G401.6 (cell line): ENCODE data around the gene RAB1B.
"Not testable (repeated sequence)": the region's sequence is repeated elsewhere in the genome, so short reads cannot be mapped to it uniquely, and the experiment has no call there.

Source experiments
- FAIRE-seq: peaks from 2 replicates; lab custom pipeline; 2012; peaks lifted over from hg19 to GRCh38; lab: Jason Lieb, UNC

Gene RAB1B

DNA sequence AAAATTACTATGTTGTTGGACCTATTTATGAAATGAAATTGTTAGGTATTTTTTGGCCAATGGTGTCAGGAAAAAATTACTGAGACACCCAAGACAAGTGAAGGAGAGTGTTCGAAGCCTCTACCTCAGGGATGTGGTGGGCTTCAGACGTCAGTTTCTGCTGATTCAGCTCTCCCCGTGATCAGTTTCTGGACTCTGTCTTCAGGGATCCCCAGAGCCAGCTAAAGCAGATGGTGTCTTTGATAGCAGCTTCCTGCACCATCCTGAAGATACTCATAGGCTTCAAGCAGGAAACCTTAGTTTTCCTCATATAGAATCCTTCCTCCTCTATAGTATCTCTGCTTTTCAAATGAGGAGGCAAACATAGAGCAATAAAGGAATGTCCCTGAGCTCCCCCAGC lies 41.0 kb downstream of the RAB1B start:
- FAIRE-seq = no peak

DNA sequence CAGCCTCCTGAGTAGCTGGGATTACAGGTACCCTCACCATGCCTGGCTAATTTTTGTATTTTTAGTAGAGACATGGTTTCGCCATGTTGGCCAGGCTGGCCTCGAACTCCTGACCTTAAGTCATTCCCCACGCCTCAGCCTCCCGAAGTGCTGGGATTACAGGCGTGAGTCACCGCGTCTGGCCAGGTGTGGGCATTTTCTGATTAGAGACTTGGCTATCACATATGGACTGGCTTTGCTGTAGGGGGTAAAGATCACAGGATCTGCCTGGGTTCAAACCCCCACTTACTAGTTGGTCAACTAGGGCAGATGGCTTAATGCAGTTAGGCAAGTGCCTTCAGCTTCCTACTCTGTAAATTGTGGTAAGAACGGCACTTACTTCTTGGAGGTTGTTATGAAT lies 41.9 kb downstream of the RAB1B start:
- no peak for FAIRE-seq

DNA sequence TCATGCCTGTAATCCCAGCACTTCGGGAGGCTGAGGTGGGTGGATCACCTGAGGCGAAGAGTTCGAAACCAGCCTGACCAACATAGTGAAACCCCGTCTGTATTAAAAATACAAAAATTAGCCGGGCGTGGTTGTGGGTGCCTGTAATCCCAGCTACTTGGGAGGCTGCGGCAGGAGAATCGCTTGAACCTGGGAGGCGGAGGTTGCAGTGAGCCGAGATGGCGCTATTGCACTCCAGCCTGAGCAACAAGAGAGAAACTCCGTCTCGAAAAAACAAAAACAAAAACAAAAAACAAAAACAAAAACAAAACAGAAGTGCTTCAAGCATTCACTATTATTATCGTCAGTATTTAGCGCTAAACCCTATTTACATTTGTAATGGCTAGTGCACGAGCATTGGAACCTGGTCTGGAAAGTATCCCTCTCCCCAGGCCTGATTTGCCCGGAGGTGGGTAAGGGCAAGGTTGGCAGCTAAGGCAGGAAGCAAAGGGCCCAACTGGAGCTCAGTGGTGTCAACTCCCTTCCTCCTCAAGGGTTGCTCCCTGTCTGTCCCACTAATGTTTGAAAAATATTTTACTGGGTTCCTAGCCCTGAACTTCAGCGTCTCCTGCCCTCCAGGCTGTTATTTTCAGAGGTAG lies 42.5 kb downstream of the RAB1B start:
- FAIRE-seq = not testable (repeated sequence)

DNA sequence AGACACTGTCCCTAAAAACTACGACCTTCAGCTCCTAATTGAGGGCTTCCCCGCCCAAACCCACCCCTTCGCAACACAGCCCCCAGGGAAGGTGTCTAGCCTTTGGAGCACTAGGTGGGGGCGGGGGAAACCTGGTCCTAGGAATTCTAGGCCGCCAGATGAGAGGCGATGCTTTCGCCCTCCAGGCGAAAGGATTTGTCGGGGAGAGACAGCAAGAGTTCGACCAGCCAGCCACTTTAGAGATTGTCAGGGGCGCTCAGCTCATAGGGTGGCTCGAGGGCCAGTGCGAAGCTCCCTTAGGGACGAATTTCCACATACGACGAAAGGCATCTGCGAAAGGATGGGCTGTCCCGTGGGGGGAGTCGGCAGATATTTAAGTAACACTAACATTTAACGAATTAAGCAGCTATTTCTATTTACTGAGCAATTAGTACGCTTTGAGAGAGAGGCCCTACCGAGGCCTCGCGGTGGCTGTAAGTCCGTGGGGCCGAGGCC lies 43.1 kb downstream of the RAB1B start:
- no peak for FAIRE-seq

DNA sequence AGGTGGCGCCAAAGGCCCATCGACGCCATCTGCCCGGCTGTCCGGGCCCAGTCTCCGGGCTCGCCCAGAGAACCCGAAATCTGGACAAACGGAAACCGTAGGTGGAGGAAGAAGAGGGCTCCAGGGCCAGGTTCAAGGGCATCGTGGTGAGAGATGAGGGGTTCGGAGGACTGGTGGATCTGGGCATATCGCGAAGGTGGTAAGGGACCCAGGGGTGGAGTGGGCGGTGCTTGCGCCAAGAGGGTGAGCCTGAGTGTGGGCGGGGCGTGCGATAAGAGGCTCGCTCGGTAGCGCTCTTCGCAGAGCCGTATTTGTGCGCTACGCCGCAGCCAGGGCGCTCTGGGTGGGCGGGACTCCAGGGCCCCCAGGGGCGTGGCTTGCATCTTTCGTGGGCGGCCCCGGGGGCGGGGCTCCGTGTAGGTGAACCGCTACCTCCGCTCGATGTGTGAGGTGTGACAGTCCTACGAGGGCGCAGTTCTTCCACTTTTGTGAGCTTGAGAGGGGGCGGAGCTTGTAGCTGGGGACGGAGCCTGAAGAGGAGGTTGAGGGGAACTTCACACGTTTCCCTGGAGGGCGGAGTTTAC lies 43.6 kb downstream of the RAB1B start:
- peak; percentile 96 for FAIRE-seq

DNA sequence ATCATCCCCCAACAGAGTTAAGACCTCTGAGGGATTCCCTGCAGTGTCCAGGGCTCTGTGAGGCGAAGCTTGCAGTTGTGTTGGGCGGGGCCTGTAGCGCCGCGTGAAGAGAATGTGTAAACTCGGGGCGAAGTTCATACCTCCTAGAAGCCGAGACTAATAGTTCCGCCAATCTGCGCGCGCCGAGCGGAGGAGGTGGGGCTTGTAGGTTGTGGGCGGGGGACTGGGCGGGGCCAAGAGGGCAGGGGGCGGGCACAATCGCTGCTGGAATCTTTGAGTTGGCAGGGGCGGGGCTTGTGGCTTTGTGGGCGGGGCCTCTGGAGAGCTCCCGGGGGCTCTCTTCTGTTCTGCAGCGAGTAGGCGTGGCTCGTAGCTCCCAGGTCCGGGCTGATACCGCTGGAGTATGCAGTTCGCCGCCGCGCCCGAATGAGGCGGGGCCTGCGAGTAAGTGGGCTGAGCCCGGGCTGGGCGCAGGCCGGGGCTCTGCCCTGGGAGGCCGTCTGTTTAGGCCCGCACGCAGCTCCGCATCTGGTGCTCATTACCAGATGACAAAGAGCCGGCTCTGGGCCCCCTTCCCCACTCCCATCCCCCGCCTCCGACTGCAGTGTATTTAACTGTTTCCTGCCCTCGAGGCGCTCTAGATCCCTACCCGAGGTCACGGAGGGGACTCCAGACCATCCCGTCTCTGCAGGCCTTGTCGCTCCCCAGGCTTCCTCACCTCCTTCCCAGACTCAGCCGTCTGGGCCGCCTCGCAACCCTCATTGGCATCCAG lies 44.3 kb downstream of the RAB1B start:
- no peak for FAIRE-seq

DNA sequence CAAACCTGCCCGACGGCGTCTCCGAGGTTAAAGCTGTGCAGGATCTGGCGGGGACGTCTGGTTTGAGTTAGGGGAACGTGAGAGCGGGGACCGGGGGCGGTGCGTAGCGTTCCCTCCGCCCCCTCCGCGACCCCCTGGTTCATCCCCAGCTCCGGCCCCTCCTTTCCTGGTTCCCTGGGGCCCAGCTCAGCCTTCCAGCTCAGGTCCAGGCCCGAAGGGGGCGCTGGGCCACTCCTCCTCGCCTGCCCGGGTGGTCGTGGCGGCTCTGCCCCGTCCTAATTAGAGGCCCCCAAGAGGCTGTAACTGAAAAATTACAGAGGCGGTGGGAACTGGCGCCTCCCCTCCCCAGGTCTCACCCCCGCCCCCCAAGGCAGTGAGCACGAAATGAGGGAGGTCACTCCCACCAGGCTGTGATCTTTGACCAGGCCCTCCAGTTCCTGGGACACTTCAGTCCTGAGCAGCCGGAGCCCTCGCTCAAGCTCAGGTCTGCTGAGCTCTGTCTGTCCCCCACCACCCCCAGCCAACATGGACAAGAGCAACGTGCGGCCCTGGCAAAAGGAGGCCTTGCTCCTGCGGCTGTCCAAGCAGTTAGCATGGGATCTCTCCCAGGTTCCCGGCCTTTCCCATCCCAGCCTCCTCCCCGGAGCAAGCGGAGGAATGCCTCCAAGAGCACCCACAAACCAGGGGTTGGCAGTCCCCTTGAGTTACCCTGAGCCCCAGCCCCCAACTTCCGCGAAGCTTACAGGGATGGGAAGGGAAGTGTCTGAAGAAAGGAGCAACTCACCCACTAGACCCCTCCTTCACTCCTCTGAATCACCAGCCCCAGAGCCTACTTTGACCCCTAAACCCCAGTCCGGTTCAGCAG lies 45.1 kb downstream of the RAB1B start:
- no peak for FAIRE-seq

DNA sequence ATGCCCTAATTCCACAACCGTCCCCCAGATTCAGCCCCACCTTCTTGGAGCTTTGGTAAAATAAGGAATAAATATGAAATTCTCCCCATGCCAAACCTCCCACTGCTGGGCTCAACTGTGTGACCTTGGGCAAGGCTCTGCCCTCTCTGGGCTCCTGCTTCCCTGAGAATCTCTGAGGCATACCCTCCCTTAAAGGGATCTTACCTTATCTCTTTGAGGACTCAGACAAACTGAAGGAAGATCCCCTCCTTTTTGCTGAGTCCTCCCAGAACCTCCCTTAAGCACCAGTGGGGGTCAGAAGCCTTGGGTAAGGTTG lies 45.7 kb downstream of the RAB1B start:
- no peak for FAIRE-seq

DNA sequence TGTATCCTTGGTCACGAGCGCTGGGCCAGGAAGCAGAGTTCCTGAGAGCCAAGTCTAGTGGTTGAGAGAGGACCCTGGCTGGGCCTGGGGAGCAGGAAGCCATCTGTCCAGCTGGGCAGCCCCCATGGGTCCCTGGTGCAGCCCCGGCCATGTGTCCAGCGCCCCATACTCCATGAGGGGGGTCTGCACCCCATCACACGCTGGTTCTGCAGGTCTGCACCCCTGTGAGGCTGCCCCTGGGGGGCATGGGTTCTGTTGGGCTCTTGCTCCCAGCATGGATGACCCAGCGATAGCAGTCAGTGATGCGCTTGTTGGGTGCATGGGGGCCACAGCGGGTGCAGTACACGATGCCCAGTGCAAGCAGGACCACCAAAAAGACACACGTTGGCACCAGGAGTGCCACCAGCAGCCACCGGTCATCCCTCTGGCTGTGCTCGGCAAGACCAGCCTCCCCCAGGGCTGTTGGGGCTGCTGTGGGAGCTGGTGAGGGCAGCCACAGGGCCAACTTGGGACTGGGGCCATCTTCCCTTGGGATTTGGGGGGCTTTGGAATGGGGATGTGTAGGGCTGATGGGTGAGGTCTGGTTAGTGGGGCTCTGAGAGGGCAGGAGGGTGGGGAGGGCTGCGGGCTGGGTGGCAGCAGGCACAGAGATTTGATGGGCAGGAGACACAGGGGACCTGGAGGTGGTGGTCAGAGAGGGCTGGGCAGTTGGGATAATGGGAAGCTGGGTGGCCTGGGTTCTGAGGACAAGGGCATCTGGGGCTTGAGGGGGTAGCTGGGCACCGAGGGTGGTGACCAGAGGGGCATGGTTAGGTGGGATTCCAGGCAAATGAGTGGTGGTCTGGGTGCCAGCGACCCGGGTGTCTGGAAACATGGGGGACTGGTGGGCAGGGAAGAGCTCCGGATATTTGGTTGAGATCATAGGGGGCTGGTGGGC lies 46.4 kb downstream of the RAB1B start:
- FAIRE-seq = no peak

DNA sequence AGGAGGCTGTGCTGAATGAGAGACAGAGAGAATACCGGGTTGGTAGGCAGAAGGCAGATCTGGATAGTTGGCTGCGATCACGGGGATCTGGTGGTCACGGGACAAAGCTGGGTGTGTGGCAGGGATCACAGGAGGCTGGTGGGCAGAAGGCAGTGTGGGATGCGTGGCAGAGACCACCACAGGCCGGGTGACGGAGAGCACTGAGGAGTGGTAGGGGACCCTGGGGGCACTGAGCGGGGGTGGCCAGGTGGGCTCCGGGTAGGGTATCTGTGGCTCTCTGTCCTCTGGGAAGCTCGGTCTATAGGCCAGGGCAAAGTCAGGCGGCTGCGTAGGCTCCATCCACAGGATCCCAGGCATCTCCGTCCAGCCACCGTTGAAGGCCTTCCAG lies 47.1 kb downstream of the RAB1B start:
- FAIRE-seq = no peak

DNA sequence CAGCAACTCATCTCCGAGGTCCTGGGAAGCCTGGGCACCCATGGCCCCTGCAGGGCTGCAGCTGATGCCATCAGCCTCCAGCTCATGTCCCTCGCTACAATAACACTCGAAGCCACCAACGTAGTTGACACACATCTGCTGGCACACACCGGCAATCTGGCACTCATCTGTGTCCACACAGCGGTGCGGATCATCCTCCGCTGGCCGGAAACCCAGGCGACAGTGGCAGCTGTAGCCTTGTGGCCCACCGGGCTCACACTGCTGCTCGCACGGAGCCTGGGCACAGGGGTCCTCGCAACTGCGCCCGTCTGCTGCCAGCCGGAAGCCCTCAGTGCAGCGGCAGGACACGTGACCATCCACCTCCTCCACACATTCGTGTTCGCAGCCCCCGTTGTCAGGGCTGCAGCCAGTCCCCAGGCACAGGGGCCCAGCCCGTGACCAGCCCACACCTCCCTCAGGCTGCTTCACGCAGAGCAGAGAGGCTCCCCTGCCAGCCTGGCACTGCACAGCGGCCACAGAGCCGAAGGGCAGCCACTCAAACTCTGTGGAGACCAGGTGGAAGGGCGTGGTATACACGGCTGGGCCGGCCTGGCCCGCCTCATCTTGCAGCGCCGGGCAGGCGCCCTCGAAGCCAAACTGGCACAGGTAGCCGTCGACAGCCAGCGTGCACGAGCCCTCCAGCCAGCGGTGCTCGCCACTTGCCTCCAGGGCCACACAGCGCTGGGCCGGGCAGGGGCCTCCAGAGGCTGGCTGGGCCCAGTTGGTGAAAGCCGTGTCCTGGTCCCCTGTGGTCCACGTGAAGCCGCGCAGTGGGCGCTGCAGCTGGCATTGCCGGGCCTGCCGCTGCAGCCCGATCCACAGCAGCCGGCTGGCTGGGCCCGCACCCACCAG lies 47.7 kb downstream of the RAB1B start:
- no peak for FAIRE-seq

DNA sequence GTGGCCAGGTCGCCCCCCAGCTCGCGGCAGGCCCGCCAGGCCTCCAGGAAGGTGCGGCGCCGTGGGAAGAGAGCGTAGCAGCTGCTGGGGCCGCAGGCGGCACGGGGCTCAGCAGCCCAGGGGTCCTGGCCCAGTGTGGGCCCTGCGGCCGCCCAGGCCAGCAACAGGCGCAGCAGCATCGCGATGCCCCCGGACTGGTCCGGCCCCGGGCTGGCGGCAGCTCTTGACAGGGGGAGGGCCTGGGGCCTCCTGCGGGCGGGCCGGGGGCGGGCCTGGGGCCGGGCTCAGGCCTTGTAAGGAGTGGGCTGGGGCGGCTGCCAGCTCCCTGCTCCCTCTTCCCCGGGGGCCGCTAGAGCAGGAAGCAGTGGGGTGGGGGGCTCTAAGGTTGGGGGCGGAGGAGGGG lies 48.4 kb downstream of the RAB1B start, which contains the start of gene CD248:
Gene CD248, minus strand, starts transcription at position 196 of the 403 bp plus-strand sequence. Its CDS starts 17 bp downstream, at position 179.
- no peak for FAIRE-seq

DNA sequence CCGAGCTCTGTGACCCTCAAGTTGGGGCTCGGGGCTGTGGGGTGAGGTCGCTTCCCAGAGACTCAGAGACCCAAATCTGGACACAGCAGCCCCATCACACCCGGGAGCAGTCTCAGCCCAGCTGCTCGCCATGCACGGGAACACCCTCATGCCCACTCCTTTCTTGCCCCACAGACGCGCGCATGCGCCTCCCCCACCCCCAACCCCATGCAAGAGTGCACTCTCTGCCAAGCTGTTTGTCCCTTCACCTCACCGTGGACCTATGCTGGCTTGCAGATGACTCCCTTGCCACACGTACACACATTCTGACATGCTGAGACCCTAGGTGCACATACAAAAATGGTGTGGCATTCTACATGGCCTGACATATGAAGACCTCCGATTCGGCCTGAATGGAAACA lies 48.9 kb downstream of the RAB1B start:
- FAIRE-seq = no peak

DNA sequence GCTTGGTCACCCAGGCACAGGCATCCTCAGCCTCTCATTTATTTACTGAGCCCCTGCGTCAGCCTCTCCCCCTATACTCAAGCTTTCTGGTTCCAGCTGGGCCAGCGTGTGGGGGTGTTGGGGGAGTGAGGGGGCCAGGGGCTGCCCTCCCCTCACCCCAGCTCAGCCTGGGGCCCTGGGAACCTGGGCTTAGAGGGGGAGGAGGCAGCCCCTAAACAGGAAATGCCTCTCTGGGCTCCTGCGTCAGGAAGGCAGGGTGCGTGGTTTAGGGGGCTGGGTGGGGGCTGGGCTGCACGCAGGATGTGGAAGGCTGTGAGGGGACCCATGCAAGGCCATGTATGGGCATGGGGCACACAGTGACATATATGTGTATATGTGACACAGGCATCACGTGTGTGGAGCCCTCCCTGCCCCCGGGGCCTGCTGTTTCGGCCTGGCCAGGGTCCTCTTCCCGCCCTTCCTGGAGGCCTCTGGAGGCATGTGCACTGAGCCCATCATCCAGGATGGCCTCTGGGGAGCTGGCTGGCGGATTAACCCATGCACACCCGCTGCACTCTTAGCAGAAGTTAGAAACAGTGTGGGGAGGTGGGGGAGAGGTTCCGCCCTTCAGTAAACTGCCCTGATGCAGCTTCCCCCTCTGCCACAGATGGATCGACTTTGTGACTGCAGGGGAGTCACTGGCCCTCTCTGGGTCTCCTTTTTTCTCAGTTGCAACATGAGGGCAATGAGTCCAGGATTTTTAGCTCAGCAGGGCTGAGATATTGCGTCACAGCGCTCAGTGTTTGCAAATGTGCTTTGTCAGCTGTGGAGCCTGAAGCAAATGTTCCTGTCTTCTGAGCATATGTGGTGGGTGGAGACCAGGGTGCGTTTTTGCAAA lies 49.5 kb downstream of the RAB1B start:
- no peak for FAIRE-seq

DNA sequence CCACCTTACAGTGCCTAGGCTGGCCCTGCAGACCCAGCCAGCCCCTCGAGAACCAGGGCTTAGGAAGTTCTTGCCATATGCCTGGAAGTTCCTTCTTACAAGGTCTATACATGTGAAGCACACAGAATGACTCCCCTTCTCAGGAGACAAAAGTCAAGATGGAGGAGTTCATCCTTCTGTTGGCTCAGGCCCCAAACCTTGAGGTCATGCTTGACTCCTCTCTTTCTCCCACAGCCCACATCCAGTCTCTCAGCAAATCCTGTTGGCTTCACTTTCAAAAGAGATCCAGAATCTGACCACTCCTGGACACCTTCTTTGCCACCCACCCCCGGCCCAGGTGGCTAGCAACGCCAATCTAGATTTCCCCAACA lies 50.1 kb downstream of the RAB1B start:
- FAIRE-seq = no peak

DNA sequence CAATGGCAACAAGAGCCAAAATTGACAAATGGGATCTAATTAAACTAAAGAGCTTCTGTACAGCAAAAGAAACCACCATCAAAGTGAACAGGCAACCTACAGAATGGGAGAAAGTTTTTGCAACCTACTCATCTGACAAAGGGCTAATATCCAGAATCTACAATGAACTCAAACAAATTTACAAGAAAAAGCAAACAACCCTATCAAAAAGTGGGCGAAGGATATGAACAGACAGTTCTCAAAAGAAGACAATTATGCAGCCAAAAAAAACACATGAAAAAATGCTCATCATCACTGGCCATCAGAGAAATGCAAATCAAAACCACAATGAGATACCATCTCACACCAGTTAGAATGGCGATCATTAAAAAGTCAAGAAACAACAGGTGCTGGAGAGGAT lies 51.9 kb downstream of the RAB1B start:
- FAIRE-seq = not testable (repeated sequence)

DNA sequence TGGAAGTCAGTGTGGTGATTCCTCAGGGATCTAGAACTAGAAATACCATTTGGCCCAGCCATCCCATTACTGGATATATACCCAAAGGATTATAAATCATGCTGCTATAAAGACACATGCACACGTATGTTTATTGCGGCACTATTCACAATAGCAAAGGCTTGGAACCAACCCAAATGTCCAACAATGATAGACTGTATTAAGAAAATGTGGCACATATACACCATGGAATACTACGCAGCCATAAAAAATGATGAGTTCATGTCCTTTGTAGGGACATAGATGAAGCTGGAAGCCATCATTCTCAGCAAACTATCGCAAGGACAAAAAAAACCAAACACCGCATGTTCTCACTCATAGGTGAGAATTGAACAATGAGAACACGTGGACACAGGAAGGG lies 52.3 kb downstream of the RAB1B start:
- not testable (repeated sequence) for FAIRE-seq

DNA sequence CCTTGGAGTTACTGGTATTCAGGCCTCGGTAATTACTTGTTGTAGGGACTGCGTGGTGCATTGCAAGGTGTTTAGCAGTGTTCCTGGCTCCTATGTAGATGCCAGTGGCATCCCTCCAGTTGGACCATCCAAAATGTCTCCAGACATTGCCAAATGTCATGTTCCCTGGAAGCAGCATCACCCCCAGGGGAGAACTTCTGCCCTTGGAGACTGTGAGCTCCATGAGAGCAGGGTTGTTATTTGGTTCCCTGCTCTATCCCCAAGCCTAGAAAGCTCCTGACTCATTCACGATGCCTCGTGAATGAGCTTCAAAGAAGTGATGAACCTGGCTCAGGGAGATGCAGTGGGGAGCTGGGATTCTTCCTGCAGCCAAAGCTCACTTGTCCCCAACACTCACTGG lies 53.2 kb downstream of the RAB1B start:
- FAIRE-seq = no peak

DNA sequence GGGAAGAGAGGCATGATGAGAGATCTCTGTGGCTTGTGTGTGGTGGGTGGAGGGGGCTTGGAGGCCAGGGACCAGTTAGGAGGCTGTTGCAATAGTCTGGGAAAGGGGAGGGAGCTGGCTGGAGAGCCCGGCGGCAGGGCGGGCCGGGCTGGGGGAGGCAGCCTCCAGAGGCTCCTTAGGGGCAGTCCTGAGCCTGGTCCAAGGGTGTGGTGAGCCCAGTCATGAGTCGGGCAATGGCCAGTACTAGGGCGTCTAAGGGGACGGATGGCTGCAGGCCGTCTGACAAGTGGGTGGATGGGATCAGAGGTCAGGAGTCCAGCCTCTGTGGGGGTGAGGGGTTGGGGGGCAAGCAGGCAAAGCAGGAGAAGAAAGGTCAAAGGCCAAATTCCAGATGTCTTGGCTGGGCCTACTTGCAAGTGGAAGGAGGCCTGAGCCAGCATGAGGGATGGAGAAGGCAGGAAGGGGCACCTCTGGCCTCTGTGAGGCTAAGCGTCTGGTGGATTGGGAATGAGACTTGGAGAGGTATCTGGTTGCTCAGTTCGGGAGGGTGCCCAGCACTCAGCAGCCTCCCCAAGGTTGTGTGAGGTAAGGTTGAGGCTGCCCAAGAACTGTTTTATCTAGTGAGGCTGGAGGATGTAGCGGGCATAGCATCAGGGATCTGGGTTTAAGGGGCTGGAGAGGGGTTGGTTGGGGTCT lies 54.4 kb downstream of the RAB1B start:
- FAIRE-seq = no peak
